T-helper 2 cell treated with Interferon-gamma antibody and Interleukin-4, amounts not matched to agents 5 μg/mL and 100 μg/mL, for 36 hours (primary cell): ENCODE results near the gene LEP.

Experiments used
- DNase-seq: peaks from one replicate; pipeline ENCODE4 v3.0.0; 2021; ENCODE audit warnings: low spot score
- H3K27ac Mint-ChIP-seq: one replicate; pipeline ENCODE4 v1.8.0; 2021; ENCODE audit warnings: mild to moderate bottlenecking, mixed read lengths
- H3K27me3 Mint-ChIP-seq: one replicate; pipeline ENCODE4 v1.8.0; 2021; ENCODE audit warnings: low read depth, mixed read lengths
- H3K36me3 Mint-ChIP-seq: one replicate; pipeline ENCODE4 v1.8.0; 2021; ENCODE audit warnings: low read depth, mixed read lengths
- H3K4me1 Mint-ChIP-seq: one replicate; pipeline ENCODE4 v1.8.0; 2021; ENCODE audit warnings: low read depth, mixed read lengths
- H3K4me3 Mint-ChIP-seq: one replicate; pipeline ENCODE4 v1.8.0; 2022; ENCODE audit warnings: mild to moderate bottlenecking, moderate library complexity, mixed read lengths
- H3K9me3 Mint-ChIP-seq: one replicate; pipeline ENCODE4 v1.8.0; 2021; ENCODE audit warnings: mixed read lengths

Gene LEP

GRCh38 chr7:128206017-128206746 lies 34.9 kb upstream of the LEP start:
- Mint-ChIP-seq H3K9me3 (no peaks in the 10 kb centered on the region), H3K4me3 (no peak overlapping the region), H3K36me3 (no peaks in the 10 kb centered on the region), H3K27me3 (peaks cover 27% of the 10 kb centered on the region), H3K27ac (no peak overlapping the region), H3K4me1 (peaks cover 6% of the 10 kb centered on the region)
- no peak for DNase-seq

- Mint-ChIP-seq H3K4me1 (peaks cover under 1% of the 10 kb centered on the region), H3K4me3 (no peak overlapping the region), H3K27ac (no peak overlapping the region), H3K27me3 (peaks cover 21% of the 10 kb centered on the region), H3K9me3 (no peaks in the 10 kb centered on the region), H3K36me3 (no peaks in the 10 kb centered on the region)
- DNase-seq, result no peak
Observed at GRCh38 chr7:128206747-128207500, 34.2 kb upstream of the LEP start.

- no peaks in the 10 kb centered on the region for H3K36me3 Mint-ChIP-seq
- H3K4me3 Mint-ChIP-seq, result no peak overlapping the region
- no peak for DNase-seq
- peaks cover 14% of the 10 kb centered on the region for H3K27me3 Mint-ChIP-seq
- H3K27ac Mint-ChIP-seq, result no peak overlapping the region
- no peaks in the 10 kb centered on the region for H3K4me1 Mint-ChIP-seq
- H3K9me3 Mint-ChIP-seq, result no peaks in the 10 kb centered on the region
Observed at GRCh38 chr7:128207609-128208008, 33.5 kb upstream of the LEP start.

GRCh38 chr7:128209229-128210035 lies 31.6 kb upstream of the LEP start:
- Mint-ChIP-seq H3K9me3 (no peaks in the 10 kb centered on the region), H3K4me3 (no peak overlapping the region), H3K27me3 (peaks cover 9% of the 10 kb centered on the region), H3K27ac (no peak overlapping the region), H3K36me3 (no peaks in the 10 kb centered on the region), H3K4me1 (no peaks in the 10 kb centered on the region)
- DNase-seq, result peak; percentile 53

GRCh38 chr7:128210036-128210347 lies 31.1 kb upstream of the LEP start:
- no peak overlapping the region for H3K27ac Mint-ChIP-seq
- H3K36me3 Mint-ChIP-seq, result no peaks in the 10 kb centered on the region
- H3K4me3 Mint-ChIP-seq, result no peak overlapping the region
- peaks cover 5% of the 10 kb centered on the region for H3K27me3 Mint-ChIP-seq
- H3K4me1 Mint-ChIP-seq, result no peaks in the 10 kb centered on the region
- H3K9me3 Mint-ChIP-seq, result no peaks in the 10 kb centered on the region
- no peak for DNase-seq

- DNase-seq, result no peak
- Mint-ChIP-seq H3K4me1 (no peaks in the 10 kb centered on the region), H3K4me3 (no peak overlapping the region), H3K9me3 (no peaks in the 10 kb centered on the region), H3K27ac (no peak overlapping the region), H3K27me3 (peaks cover 6% of the 10 kb centered on the region), H3K36me3 (no peaks in the 10 kb centered on the region)
Observed at GRCh38 chr7:128210590-128211570, 30.2 kb upstream of the LEP start.

- Mint-ChIP-seq H3K4me3 (no peak overlapping the region), H3K9me3 (no peaks in the 10 kb centered on the region), H3K27me3 (peaks cover 6% of the 10 kb centered on the region), H3K4me1 (no peaks in the 10 kb centered on the region), H3K36me3 (no peaks in the 10 kb centered on the region), H3K27ac (no peak overlapping the region)
- no peak for DNase-seq
Observed at GRCh38 chr7:128211626-128212025, 29.5 kb upstream of the LEP start.

- Mint-ChIP-seq H3K27me3 (peaks cover 11% of the 10 kb centered on the region), H3K4me1 (no peaks in the 10 kb centered on the region), H3K4me3 (no peak overlapping the region), H3K9me3 (no peaks in the 10 kb centered on the region), H3K27ac (no peak overlapping the region), H3K36me3 (no peaks in the 10 kb centered on the region)
- no peak for DNase-seq
Observed at GRCh38 chr7:128214463-128214862, 26.6 kb upstream of the LEP start.

GRCh38 chr7:128215281-128215680 lies 25.8 kb upstream of the LEP start:
- Mint-ChIP-seq H3K36me3 (no peaks in the 10 kb centered on the region), H3K27me3 (peaks cover 13% of the 10 kb centered on the region), H3K4me3 (no peak overlapping the region), H3K4me1 (no peaks in the 10 kb centered on the region), H3K9me3 (no peaks in the 10 kb centered on the region), H3K27ac (no peak overlapping the region)
- no peak for DNase-seq

GRCh38 chr7:128215739-128216138 lies 25.3 kb upstream of the LEP start:
- no peak for DNase-seq
- Mint-ChIP-seq H3K27me3 (peaks cover 17% of the 10 kb centered on the region), H3K4me1 (no peaks in the 10 kb centered on the region), H3K27ac (no peak overlapping the region), H3K4me3 (no peak overlapping the region), H3K9me3 (no peaks in the 10 kb centered on the region), H3K36me3 (no peaks in the 10 kb centered on the region)

GRCh38 chr7:128217030-128217805 lies 23.9 kb upstream of the LEP start:
- no peaks in the 10 kb centered on the region for H3K36me3 Mint-ChIP-seq
- no peak overlapping the region for H3K27ac Mint-ChIP-seq
- peaks cover 24% of the 10 kb centered on the region for H3K27me3 Mint-ChIP-seq
- no peaks in the 10 kb centered on the region for H3K4me1 Mint-ChIP-seq
- no peaks in the 10 kb centered on the region for H3K9me3 Mint-ChIP-seq
- H3K4me3 Mint-ChIP-seq, result no peak overlapping the region
- no peak for DNase-seq

GRCh38 chr7:128217967-128218652 lies 23.0 kb upstream of the LEP start:
- H3K27ac Mint-ChIP-seq, result no peak overlapping the region
- H3K27me3 Mint-ChIP-seq, result peaks cover 24% of the 10 kb centered on the region
- no peaks in the 10 kb centered on the region for H3K36me3 Mint-ChIP-seq
- H3K4me3 Mint-ChIP-seq, result no peak overlapping the region
- no peaks in the 10 kb centered on the region for H3K4me1 Mint-ChIP-seq
- H3K9me3 Mint-ChIP-seq, result no peaks in the 10 kb centered on the region
- no peak for DNase-seq
